BLaER1 (cell line): ENCODE data around the gene TRIM3.

Experiments
- H3K27ac ChIP-seq: shearing (Covaris generic); formaldehyde crosslinking; 2 replicates; pipeline ENCODE4 v1.8.1; 2022
- H3K27me3 ChIP-seq: shearing (Covaris generic); formaldehyde crosslinking; 2 replicates; pipeline ENCODE4 v1.8.1; 2022
- H3K36me3 ChIP-seq: shearing (Covaris generic); formaldehyde crosslinking; 2 replicates; pipeline ENCODE4 v1.8.1; 2022
- H3K4me1 ChIP-seq: shearing (Covaris generic); formaldehyde crosslinking; 2 replicates; pipeline ENCODE4 v1.8.1; 2022
- H3K4me2 ChIP-seq: shearing (Covaris generic); formaldehyde crosslinking; 2 replicates; pipeline ENCODE4 v1.8.1; 2022
- H3K4me3 ChIP-seq: shearing (Covaris generic); formaldehyde crosslinking; 2 replicates; pipeline ENCODE4 v1.8.1; 2022
- H3K9ac ChIP-seq: shearing (Covaris generic); formaldehyde crosslinking; 2 replicates; pipeline ENCODE4 v1.8.1; 2022
- H3K9me3 ChIP-seq: shearing (Covaris generic); formaldehyde crosslinking; 2 replicates; pipeline ENCODE4 v1.8.1; 2022
- H4K20me1 ChIP-seq: shearing (Covaris generic); formaldehyde crosslinking; 2 replicates; pipeline ENCODE4 v1.8.1; 2022
- Cebpa-rat ChIP-seq: shearing (Covaris generic); IDR thresholded peaks from 2 replicates; pipeline ENCODE4 v1.8.1; 2022

Gene TRIM3

DNA sequence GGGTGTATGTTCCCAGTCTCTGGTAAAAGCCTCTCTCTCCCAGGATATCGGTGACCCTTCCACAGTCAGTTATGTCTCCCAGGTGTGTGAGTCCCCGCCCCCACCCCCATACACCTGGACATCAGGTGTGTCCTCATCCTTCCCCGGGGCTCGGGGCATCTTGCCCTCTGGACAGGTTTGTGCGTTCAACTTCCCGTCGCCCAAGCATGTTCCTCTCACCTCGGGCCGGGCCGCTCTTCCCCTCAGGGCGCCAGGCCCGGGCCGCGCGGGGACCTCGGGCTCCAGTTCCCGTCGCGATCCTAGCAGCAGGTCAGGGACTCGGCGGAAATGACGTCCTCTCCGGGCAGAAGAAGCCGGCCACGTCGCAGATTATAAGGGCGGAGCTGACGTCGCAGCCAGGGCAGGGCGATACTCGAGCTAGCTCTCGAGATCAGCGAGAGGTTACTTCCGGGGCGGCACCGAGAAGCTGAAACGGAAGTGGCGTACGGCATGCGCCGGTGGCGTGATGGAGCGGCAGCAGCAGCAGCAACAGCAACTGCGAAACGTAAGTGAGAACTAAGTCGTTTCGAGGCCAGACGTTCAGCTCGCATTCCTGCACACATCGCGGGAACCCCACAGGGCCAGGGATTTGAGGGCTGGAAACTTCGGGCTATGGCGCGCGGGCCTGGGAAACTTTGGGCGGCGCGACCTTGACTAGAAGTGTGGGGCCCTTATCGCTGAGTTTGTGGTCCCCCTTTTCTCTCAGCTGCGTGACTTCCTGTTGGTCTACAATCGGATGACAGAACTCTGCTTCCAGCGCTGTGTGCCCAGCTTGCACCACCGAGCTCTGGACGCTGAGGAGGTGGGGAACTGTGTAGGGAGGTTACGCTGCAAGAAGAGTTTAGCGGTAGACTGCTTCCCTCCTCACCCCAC lies 7.5 kb upstream of the TRIM3 start, which contains the start of the genes ARFIP2 and TIMM10B:
Gene ARFIP2 (minus strand): TSS at position 320 of the 912 bp plus-strand sequence. CDS start 910 bp downstream, outside the sequence.
Gene TIMM10B (plus strand): TSS at position 490 of the 912 bp plus-strand sequence. CDS start 16 bp downstream, at position 506.
- Histone ChIP-seq H3K27ac (peak within 1 kb of the TSS; percentile 90), H3K27me3 (no peaks in the 10 kb centered on the region), H3K9ac (peak within 1 kb of the TSS; percentile 93)

DNA sequence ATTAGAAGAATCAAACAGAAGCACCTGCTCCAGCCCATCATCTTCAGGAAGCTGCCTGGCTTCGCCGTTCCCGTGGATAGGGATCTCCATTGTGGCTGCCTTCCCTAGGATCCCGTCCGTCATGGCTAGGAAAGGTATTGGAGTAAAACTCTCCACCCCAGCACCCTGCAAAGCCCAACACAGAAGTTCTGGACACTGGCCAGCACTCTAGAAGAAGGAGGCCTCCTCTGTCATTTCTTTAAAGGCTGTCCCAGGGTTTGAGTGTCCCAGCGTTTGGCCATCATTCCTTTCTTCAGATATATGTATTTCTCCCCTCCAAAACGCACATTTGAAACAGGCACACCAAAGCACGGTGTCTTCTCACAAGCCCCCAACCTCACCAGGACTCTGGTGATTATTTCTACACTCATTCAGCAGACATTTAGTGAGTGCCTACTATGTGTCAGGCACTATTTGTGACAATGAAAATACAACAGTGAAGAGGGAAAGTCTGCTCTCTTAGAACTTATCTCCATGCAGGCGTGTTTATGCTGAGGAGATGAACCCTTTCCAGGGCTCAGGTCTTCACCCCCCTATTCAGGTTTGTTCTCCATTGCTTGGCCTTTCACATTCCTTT lies 6.7 kb upstream of the TRIM3 start:
- peak overlapping the region; percentile 93 for H3K9ac ChIP-seq
- peak overlapping the region; percentile 98 for H3K4me2 ChIP-seq
- H3K27me3 ChIP-seq, result no peaks in the 10 kb centered on the region
- TF ChIP-seq Cebpa-rat, result no peak
- H4K20me1 ChIP-seq, result peaks cover 40% of the 10 kb centered on the region
- H3K4me3 ChIP-seq, result peak overlapping the region; percentile 94
- H3K27ac ChIP-seq, result peak overlapping the region; percentile 90
- no peaks in the 10 kb centered on the region for H3K9me3 ChIP-seq
- peaks cover 27% of the 10 kb centered on the region for H3K4me1 ChIP-seq
- H3K36me3 ChIP-seq, result peaks cover 71% of the 10 kb centered on the region

More for the DNA sequence above, 7.5 kb upstream of the TRIM3 start, which contains the start of the genes ARFIP2 and TIMM10B:
- peaks cover 75% of the 10 kb centered on the region for H3K36me3 ChIP-seq
- peak within 1 kb of the TSS; percentile 98 for H3K4me2 ChIP-seq
- no peaks in the 10 kb centered on the region for H3K9me3 ChIP-seq
- peaks cover 40% of the 10 kb centered on the region for H4K20me1 ChIP-seq
- H3K4me3 ChIP-seq, result peak within 1 kb of the TSS; percentile 94
- H3K4me1 ChIP-seq, result peaks cover 27% of the 10 kb centered on the region
- no peak for TF ChIP-seq Cebpa-rat

DNA sequence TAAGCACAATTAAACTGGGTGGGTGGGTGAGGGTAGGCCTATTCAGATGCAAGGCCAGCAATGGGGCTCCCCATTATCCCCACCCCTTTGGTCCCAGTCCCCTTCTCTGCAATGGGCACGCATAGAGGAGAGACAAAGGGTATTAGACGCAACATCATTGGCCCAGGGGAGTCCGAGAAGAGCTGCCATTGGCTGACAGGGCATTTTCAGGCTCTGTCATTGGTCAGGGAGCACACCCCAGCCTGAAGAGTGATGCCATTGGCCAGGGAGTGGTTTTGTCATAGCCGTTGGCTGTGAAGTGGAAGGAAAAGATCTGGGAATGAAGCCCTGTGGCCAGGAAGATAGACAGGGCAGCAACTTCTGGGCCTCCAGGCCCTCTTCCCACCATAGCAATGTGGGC lies 2.8 kb upstream of the TRIM3 start:
- Histone ChIP-seq H3K4me1 (peaks cover 27% of the 10 kb centered on the region), H4K20me1 (peaks cover 1% of the 10 kb centered on the region), H3K4me2 (no peak overlapping the region), H3K9ac (no peak overlapping the region), H3K9me3 (no peaks in the 10 kb centered on the region), H3K27ac (no peak overlapping the region), H3K36me3 (peaks cover 41% of the 10 kb centered on the region), H3K27me3 (no peaks in the 10 kb centered on the region), H3K4me3 (no peak overlapping the region)
- TF ChIP-seq Cebpa-rat, result no peak

DNA sequence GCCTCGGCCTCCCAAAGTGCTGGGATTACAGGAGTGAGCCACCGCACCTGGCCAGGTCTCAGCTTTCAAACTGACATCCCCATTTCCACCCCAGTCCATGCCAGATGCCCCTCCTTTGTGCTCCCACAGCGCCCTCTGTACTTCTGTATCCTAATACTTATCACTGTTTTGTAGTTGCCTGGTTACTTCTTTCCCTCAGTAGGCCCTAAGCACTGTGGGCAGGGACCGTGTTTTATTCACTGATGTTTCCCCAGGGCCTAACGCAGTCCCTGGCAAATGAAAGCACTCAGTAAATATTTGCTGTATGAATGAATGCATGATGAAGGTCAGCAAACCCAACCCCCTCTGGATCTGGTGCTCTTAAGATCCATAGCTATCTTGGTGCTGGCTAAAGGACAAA lies 2.2 kb upstream of the TRIM3 start:
- no peak overlapping the region for H3K4me2 ChIP-seq
- peaks cover 33% of the 10 kb centered on the region for H3K4me1 ChIP-seq
- H3K27ac ChIP-seq, result no peak overlapping the region
- H3K4me3 ChIP-seq, result no peak overlapping the region
- H3K9me3 ChIP-seq, result no peaks in the 10 kb centered on the region
- H3K36me3 ChIP-seq, result peaks cover 41% of the 10 kb centered on the region
- no peak for TF ChIP-seq Cebpa-rat
- H3K27me3 ChIP-seq, result no peaks in the 10 kb centered on the region
- no peaks in the 10 kb centered on the region for H4K20me1 ChIP-seq
- no peak overlapping the region for H3K9ac ChIP-seq

DNA sequence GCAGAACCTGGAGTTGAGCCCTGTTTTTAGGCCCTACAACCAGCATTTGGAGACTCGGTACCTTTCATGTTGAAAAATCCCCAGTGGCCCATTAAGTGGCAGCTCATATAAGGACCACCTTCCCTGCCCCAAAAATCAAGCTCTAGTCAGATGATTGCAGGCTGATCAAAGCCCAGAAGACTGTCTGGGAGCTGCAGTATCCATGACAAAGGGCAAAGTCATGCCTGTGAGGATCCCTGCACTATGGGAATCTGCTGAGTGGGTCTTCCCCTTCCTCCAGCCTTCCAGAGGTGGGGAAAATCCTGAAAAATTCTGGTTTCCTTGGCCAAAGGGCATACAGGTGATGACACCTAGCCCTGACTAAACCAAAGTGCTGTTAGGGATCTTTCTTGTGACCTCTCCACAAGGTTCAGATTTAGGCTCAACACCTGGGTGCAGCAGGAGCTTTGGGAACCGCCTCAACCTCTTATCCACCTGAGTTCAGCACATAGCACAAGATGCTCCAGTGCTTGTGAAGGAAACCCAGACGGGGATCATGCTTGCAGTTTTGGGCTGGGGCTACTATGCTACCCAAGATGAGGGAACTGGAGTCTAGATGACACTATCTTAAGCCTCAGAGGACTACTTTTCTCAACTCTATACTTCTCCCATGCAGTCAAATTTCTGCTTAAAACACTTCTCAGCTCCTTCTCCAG lies 1.2 kb upstream of the TRIM3 start:
- Histone ChIP-seq H3K9ac (no peak overlapping the region), H3K4me2 (peak overlapping the region; percentile 88), H3K4me3 (no peak overlapping the region), H3K9me3 (no peaks in the 10 kb centered on the region), H3K27ac (no peak overlapping the region), H3K27me3 (no peaks in the 10 kb centered on the region), H4K20me1 (no peaks in the 10 kb centered on the region), H3K4me1 (peaks cover 34% of the 10 kb centered on the region), H3K36me3 (peaks cover 40% of the 10 kb centered on the region)
- no peak for TF ChIP-seq Cebpa-rat

DNA sequence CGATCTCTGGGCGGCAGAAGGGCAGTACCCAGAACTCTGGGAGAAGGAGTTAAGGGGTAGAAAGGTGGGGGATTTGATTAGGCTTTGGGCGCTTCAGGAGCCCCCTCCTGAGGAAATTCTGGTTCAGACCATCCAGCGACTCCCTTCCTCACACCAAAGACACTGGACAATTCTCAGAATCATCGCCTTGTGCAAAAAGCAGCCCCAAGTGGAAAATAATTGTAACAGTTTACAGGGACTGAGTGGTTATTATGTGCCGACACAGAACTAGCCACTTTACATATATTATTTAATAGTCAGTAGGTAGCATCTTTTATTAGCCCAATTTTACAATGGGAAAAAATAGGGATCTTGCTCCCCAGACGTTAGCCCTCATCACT lies 662 bp upstream of the TRIM3 start:
- no peaks in the 10 kb centered on the region for H3K27me3 ChIP-seq
- peak overlapping the region; percentile 88 for H3K4me2 ChIP-seq
- peak overlapping the region; percentile 55; the same call in 1 of the 2 replicates for H3K27ac ChIP-seq
- H3K9me3 ChIP-seq, result no peaks in the 10 kb centered on the region
- no peak for TF ChIP-seq Cebpa-rat
- peak overlapping the region; percentile 68; the same call in 1 of the 2 replicates for H3K9ac ChIP-seq
- no peaks in the 10 kb centered on the region for H4K20me1 ChIP-seq
- peaks cover 35% of the 10 kb centered on the region for H3K4me1 ChIP-seq
- H3K36me3 ChIP-seq, result peaks cover 34% of the 10 kb centered on the region
- H3K4me3 ChIP-seq, result peak overlapping the region; percentile 82

DNA sequence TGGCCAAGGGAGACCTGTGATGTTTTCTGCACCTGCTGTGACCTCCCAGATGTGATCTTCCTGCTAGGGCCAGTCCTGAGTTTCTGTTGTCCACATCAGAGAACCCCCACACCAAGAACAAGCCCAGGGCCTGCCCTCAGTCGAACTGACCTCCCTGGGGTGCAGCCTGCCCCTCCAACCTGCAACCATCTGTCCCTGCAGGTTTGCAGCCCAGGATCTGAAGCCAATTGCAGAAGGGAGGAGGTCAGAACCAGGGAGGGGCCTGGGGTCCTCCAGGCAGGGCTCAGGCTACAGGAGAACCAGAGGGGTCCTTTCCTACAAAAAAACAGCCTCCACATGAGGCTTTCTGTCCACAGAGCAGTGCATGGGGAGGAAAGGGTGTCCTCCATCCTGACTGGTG lies 807 bp downstream of the TRIM3 start:
- Histone ChIP-seq H3K4me3 (peak overlapping the region; percentile 82), H3K36me3 (peaks cover 19% of the 10 kb centered on the region), H3K27ac (no peak overlapping the region), H3K4me1 (peaks cover 47% of the 10 kb centered on the region), H3K4me2 (peak overlapping the region; percentile 87), H3K9me3 (no peaks in the 10 kb centered on the region), H4K20me1 (no peaks in the 10 kb centered on the region), H3K27me3 (no peaks in the 10 kb centered on the region), H3K9ac (0 out of 2 replicates have a peak overlapping the region, but pooled peaks have one; percentile 24)
- no peak for TF ChIP-seq Cebpa-rat

DNA sequence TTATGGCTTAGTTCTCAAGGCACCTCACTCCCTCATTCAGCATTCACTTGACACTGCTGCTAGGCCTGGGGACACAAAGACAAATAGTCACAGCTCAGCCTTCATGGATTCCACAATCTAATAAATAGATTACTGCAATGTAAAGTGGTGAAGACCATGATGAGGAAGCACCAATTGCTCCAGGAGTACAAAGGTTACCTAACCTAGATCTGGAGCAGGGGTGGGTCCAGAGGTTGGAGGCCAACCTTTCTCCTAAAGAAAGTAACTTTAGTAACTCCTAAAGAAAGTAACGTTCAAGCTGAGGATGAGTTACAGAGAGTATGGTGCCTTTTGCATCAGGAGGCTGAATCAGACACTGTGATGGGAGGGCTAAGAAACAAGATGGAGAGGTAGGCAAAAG lies 4.1 kb downstream of the TRIM3 start:
- no peak overlapping the region for H3K9ac ChIP-seq

DNA sequence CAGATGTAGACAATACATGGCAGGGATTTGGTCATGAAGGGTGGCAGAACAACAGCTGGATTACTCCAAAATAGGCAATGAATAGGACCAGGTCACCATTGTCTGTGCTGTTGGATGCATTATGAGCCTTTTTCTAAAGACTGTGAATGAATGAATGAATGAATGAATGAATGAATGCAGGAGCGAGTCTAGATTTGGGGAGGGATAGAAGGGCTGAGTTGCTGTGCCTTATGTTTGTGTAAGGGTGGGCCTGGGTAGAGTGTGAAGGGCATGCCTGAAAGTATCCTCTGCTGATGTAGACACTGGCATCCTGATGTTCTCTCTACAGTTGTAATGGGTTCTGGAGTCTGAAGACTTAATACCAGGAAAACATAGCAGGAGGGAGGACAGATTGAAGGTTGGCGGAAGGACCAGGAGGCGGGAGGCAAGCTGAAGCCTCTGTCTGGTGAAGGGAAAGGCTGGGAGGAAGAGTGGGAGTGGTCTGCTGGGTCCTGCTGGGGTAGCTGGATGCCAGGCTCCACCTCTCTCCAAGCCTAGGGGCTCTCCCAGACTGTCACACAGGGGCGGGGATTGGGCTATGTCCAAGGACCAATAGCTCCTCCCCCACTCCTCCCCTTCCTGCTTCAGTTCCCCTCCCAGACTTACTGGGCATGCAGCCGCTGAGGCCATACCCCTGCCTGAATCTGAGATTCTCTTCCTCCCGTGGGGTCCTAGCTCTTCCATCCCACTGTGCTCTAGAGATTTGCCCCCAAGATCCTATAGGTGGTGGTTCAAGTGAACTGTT lies 4.8 kb downstream of the TRIM3 start:
- Histone ChIP-seq H3K4me1 (peaks cover 42% of the 10 kb centered on the region), H3K4me2 (peak overlapping the region; percentile 47), H3K4me3 (no peak overlapping the region), H3K27ac (peak overlapping the region; percentile 27), H3K9ac (no peak overlapping the region), H4K20me1 (no peaks in the 10 kb centered on the region), H3K27me3 (no peaks in the 10 kb centered on the region), H3K9me3 (no peaks in the 10 kb centered on the region), H3K36me3 (peaks cover 18% of the 10 kb centered on the region)
- no peak for TF ChIP-seq Cebpa-rat

More for the DNA sequence above, 4.1 kb downstream of the TRIM3 start:
- no peak overlapping the region for H3K4me3 ChIP-seq
- no peaks in the 10 kb centered on the region for H4K20me1 ChIP-seq
- peaks cover 11% of the 10 kb centered on the region for H3K36me3 ChIP-seq
- peak overlapping the region; percentile 47 for H3K4me2 ChIP-seq
- peak overlapping the region; percentile 27 for H3K27ac ChIP-seq
- no peaks in the 10 kb centered on the region for H3K27me3 ChIP-seq
- H3K9me3 ChIP-seq, result no peaks in the 10 kb centered on the region
- peaks cover 47% of the 10 kb centered on the region for H3K4me1 ChIP-seq
- TF ChIP-seq Cebpa-rat, result no peak
